SK-MEL-5 (cell line): ENCODE data around the gene DTNB. TPM values are rescaled to one million over a fixed set of nuclear protein-coding genes. Genes with fewer than 3 reads are reported as not detected.
"Not testable (repeated sequence)": the region's sequence is repeated elsewhere in the genome, so short reads cannot be mapped to it uniquely, and the experiment has no call there.

Experiments used
- DNase-seq: peaks from one replicate; pipeline ENCODE4 v3.0.0-alpha.2; 2016; ENCODE audit warnings: low read depth, low spot score
- in situ Hi-C: cut with HindIII; loops from 2 replicates; pipeline ENCODE4 v1.10.0; 2016; ENCODE audit warnings: low sequenced_read_pairs, high pct_unique_total_duplicates, low pct_unique_long_range_greater_than_20kb
- total RNA-seq: library from RNA; depleted of rRNA; stranded (reverse); fragments of >200 nt; shearing (Covaris generic); gene quantifications from 2 replicates; pipeline ENCODE4 v1.2.3, GENCODE V29; 2014

DTNB gene
- total RNA-seq, 1 experiment from 2014 or later: 19.9 TPM

DNA sequence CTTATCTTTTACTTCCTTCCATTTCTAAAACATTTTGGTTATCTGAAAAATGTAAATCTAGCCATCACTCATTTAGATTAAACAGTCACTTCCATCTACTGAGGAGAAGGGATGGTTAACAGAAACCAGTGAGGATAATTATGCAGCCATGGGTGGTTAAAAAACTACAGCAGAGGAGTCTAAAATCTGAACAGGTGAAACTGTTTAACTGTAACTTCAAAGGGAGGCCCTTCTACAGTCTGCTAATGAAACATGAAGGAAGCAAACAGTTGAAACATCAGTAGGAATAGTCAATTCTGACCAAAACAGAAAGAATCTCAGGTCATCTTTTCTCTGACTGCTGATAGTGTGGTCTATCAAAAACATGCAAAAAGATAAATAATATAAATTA is 71.0 kb downstream of the DTNB start:
- in situ Hi-C loops: no loop called here
- no peak for DNase-seq

DNA sequence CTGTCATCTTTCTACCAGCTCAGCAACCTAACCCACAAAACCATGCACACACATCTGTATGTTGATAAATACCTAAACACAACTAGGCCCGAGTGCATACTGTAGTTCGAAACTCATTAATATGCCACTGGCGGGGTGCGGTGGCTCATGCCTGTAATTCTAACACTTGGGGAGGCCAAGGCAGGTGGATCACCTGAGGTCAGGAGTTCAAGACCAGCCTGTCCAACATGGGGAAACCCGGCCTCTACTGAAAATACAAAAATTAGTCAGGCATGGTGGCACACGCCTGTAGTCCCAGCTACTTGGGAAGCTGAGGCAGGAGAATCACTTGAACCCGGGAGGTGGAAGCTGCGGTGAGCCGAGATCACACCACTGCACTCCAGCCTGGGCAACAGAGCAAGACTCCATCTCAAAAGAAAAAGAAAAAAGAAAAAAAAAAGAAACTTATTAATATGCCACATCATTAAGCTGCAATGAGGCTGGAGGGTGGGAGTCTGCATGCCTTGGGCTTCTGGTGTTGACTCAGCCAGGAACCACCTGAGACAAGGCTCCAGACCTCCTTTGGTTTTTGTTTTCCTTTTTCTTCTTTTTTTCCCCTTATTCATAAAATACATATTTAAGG is 71.6 kb downstream of the DTNB start:
- in situ Hi-C loops: not testable (repeated sequence)

DNA sequence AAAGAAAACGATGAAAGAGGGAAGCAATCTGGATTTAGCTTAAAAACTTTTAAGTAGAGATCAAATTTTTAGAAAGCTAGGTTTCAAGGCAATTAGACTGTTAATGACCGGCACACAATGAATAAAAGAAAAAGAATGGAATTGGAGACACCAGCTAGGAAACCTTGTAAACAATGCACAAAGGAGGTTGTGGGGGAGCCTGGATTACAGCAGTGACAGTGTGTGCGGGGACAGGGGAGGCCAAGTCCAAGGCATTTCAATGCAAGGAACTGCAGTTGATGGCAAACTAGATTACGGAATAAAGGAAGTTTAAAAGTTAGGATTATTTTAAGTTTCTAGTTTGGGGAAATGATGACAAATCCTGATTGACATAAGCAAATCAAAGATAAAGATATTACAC is 74.5 kb downstream of the DTNB start:
- DNase-seq: no peak
- in situ Hi-C loops: no loop called here

More for the DNA sequence above, 71.6 kb downstream of the DTNB start:
- DNase-seq: not testable (repeated sequence)

DNA sequence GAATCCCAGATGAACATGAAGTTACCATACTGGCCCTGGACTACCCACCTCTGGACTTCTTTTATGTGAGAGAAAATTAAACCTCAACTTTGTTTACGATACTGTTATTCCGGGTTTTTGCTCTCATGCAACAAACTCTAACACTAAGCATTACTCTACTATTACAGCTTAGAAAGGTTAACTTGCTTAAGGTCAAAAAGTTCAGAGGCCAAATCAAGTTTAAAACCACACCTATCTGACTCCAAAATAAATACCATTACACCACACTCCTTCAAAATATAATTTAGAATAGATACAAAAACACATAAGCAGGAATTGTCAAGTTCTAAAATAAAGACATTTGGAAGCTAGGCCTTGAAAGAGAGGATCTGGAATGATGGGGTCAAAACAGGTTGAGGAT is 75.0 kb downstream of the DTNB start:
- in situ Hi-C loops: no loop called here

DNA sequence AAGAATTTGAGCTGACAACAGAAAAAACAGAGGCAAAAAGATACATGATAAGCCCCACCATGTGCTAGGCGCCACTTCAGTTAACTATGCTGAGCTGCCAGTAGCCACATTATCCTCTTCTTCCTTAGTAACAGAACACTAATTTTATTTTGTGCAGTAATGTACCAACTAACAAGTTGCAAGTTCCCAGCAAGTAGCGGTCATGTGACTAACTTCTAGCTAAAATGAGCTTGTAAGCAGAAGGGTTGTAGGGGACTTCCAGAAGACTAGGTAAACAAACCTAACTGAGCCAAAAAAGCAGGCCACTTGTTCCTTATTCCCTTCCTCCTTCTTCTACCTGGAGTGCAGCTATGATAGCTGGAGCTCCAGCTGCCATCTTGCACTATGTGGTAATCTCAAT is 75.5 kb downstream of the DTNB start:
- in situ Hi-C loops: no loop called here
- no peak for DNase-seq

More for the DNA sequence above, 75.0 kb downstream of the DTNB start:
- no peak for DNase-seq

DNA sequence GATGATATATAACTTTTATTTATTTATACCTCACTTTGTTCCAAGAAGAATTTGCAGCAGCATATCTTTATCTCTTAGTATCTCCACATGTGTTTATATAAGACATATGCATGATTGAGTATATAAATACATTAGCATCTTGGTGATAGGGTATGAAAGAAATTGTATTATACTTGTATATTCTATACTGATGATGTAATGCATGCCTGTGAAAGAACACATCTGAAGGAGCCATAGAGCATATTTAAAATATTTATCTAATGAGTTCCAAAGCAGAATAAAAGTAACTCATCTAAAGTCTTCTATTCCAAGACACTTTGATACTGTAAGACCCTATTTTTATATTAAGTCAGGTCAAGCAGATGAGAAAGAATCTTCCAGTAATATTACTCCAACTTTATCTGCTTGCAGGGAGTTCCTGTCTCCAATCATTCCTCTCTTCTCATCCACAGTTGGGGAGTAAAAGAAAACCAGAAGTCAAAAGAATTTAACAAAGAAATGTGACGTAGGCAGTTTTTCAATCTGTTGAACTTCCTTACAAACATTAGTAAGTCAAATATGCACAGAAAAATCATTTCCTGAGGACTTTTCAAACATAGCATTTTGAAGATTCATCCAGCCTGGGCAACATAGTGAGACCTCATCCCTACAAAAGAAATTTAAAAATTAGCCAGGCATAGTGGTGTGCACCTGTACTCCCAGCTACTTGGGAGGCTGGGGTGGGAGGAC is 76.7 kb downstream of the DTNB start:
- no peak for DNase-seq
- in situ Hi-C loops: no loop called here

DNA sequence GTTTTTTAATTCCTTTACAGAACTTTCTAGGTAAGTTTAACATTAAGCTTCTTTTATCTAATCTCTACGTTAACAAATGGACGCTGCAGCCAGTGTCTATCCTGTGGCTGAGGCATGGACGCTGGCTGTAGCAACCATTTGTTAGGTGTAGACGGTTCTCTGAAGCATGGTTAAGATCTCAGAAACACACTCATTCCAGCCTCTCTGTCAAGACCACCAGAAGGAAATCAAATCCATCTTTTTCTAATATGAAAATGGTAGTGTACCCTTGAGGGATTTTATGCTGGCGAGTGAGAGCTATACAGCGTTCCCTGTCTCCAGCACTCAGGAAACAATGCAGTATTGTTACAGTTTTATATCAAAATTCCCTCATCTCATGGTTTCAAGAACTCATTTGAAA is 78.0 kb downstream of the DTNB start:
- no peak for DNase-seq
- in situ Hi-C loops: no loop called here

DNA sequence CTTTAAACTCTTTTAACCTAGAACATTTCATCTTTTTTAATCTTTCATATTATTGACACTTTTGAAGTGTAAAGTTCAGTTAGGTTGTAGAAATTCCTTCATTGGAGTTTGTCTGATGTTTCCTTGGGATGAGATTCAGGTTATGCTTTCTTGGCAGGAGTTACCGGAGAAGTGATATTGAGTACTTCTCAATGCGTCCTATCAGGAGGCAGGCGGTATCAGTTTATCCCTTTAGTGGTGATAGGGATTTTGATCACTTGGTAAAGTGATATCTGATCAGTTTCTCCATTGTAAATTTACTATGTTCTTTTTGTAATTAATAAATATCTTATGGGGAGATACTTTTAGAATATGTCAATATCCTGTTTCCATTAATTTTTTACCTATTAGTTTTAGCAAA is 78.4 kb downstream of the DTNB start:
- in situ Hi-C loops: no loop called here
- no peak for DNase-seq

DNA sequence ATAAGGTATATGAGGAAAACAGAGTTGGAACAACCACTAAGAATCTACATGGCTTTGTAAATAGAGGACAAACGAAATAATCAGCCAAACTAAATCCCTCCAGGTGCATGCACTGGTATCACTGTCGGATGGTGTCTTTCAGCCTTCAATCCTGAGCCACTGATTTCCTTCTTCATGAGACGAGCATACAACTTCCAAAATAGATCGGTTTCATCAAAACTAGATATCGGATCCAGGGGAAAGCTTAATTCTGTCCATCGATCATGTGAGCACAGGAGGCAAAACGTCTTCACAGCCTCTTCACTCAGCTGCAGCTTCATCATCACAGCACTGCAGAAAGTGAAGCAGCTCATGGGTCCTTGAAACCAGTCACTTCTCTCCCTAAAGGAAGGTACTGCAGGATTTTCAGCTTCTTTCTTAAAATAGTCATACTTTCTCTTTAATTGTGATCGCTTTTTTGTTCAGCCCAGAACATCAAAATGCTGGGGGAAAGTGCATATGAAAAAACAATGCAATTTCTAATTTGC is 80.5 kb downstream of the DTNB start:
- in situ Hi-C loops: no loop called here
- DNase-seq: no peak

DNA sequence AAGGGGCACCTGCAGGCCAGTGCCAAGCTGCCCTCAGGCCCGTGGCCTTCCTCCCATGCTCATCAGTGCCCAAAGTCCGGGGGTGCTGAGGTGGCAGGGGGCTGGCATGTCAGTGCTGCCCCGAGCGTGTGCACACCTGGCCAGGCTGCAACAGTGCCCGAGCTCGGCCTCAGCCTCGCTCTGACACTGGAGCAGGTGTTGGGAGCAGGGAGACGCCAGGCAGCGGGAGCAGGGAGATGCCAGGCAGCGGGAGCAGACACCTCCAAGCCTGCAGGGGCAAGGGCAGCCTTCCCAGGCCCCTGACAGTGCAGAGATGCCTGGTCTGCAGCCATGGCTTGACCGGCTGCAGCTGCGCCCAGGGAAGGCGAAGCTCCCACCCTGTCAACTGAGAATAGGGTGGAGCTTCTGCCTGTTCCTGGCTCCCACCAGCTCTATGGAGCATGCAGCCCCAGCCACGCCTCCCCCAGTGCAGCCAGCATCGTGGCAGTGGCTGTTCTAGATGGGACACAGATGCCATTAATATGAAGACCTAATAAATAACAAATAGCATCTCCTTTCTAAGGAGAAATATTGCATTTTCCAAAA is 82.4 kb downstream of the DTNB start:
- DNase-seq: no peak
- in situ Hi-C loops: no loop called here

DNA sequence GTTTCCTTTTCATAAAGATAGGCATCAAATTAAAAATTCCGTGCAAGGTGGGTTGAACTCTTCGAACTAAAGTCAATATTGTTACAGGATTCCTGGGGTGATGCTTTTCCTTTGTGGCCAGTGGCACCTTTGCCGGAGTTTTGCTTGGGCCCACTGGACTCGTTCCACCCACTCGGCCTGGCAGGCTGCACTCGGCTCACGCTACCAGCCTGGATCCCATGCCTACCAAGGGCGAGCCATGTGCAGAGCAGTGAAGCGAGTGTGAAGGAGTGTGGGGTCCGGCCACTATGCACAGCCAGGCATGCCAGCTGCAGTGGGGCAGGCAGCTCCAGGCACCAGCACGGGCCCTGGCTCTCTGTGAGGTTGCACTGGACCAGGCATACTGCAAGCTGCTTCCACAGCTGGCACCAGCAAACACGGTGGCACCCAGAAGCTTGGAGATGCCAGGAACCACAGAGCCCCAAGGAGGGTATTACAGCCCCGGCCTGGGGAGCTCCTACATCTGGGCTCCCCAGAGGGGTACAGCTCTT is 83.6 kb downstream of the DTNB start:
- in situ Hi-C loops: no loop called here
- DNase-seq: no peak

DNA sequence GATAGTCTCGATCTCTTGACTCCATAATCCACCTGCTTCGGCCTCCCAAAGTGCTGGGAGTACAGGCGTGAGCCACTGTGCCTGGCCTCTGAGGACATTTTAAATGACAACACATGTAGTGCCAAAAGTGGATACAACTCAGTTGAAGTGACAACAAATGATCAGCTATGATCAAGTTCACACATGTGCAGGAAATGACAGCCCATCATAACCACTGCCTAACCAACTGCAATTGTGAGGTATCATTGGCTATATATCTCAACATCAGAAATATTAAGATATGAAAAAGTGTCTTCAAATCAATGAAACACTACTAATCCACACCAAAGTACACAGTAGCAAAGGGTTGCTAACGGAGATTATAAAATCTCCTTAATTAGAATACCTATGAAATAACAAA is 84.8 kb downstream of the DTNB start:
- in situ Hi-C loops: no loop called here
- DNase-seq: no peak

DNA sequence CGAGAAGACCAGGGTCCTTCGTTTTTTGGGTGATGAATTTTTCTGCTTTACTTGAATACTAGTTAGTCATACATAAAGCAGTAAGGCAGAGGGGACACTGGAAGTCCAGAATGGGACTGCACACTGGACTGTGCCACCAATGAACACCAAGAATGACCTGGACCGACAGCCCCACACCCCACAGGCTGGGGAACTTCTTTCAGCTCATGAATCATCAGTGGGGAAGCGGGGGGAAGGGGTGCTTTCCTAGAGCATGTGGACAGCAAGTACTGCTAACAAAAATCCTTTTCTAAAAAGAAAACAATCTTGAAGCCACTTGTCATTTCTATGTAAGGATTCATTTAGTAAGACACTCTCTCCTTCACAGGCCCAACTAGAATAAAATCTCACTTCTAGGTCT is 86.0 kb downstream of the DTNB start:
- in situ Hi-C loops: no loop called here
- no peak for DNase-seq

DNA sequence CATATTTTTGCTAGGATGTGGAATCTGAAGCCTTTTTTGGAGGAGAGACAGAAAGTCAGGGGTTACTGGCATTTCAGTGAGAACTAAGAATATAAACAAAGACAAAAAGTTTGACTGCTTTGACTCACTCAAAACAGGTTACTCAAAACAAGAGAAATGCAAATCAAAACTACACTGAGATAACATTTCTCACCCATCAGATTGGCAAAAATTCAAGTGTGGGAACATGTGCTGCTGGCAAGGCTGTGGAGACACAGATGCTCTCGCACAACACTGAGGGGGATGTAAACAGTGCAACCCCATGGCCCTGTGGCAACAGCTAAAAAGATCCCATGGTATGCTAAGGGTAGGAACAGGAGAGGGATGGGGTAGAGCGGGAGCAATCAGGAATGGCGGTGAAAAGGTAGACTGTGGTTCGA is 86.6 kb downstream of the DTNB start:
- in situ Hi-C loops: no loop called here
- DNase-seq: no peak

DNA sequence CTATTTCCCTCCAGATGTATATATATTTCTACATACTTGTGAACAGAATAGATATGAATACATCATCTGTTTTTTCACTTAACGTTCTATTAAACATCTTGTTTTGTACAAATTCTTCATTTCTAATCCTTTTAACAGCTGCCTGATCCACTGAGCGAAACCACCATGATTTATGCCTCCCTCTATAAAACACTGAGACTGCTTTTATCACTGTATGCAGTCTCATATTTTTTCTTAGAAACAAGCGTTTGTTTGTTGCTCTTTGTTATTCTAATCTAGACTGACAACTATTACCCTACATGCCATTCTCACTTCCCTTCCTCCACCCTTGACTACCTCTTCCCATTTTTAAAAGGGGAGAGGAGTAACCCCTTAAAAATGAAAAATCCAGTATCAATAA is 88.2 kb downstream of the DTNB start:
- DNase-seq: no peak
- in situ Hi-C loops: no loop called here

DNA sequence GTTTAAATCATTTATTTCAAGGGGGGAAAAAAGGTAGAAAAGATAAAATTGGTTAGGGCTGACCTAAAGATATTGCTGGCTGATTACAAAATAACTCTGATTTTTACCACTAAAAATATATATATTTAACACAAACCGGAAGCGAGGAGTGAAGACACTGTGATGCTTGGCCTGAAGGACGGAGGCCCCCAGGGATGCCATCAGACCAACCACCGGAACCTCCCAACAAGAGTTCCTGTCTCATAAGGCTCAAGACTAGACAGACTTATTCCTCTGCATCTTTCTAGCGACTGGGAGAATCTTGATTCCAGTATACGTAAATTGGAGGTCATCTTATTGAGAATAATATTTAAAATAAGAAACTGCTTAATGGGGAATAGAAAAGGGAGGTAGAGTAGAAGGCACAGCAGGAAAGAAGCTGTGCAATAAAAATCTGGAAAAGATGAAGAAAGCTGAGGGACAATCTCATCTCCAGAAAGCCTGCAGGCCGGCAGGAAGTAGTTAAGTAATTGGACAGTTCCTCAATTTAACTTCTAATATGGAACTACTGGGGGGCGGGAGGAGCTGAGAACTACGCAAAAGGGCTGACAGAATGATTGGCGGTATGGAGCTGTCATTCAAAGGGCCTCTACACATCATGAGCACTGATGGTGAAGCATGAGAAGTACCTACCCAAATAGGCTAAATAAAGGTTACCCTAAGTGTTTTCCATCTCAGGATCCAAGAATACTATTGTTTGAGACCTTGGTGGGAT is 91.1 kb downstream of the DTNB start:
- DNase-seq: no peak
- in situ Hi-C loops: no loop called here

DNA sequence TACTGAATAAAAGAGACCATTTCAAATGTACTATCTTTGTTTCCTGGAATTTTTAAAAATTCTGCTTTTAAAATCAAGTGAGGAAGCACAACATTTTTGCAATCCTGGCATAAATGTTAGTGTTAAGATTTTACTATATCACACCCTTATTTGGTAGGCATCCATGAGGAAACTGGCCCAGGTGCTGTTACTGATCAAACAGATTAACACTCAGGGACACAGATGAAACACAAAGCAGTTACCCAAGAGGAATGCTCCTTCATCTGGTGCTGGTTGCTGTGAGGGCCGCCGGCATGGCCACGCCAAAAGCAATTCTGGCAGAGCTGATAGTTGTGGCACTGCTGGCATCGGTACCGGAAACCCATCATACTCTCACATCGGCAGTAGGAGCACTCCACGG is 96.8 kb downstream of the DTNB start:
- in situ Hi-C loops: no loop called here
- no peak for DNase-seq

DNA sequence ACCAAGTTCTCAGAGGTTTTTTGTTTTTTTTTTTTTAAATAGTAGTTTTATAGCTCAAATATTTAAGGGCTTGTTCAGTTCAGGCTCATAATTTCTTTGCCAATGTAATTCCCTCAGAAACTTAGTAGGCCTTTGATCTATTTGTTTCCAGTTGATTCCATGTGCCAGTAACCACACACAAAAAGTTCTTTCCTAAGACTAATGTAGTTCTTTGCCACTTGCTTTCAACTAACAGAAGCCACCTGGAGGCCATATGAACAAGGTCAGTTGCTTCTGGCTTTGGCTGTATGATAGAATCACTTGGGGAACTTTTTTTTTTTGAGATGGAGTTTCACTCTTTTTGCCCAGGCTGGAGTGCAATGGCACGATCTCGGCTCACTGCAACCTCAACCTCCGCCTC is 100.7 kb downstream of the DTNB start:
- in situ Hi-C loops: no loop called here
- no peak for DNase-seq
